ENCODE data around the gene REG3G.

GRCh38 chr2:78992451-78992806 is 33.1 kb upstream of the REG3G start:
- no peak for TF ChIP-seq EZH2 (IDR thresholded peaks at IDR 0.05; ENCODE audit: borderline replicate concordance, low read length)
- TF ChIP-seq CTCF (conservative IDR thresholded peaks at IDR 0.05 in 1 of 2, IDR thresholded peaks at IDR 0.05 in 1 of 2; ENCODE audit: extremely low read depth in 1 of 2, insufficient read depth in 1 of 2, low read depth in 1 of 2, low read length in 2 of 2): no peak

All from mammary epithelial cell (primary cell).